Left forelimb (tissue), 1 donor: ENCODE measurements around the gene VASH1.

ENCODE experiments used
- DNase-seq: peaks from one replicate; pipeline ENCODE4 v3.0.0-alpha.2; 2018; ENCODE audit warnings: low spot score

The VASH1 gene

DNA sequence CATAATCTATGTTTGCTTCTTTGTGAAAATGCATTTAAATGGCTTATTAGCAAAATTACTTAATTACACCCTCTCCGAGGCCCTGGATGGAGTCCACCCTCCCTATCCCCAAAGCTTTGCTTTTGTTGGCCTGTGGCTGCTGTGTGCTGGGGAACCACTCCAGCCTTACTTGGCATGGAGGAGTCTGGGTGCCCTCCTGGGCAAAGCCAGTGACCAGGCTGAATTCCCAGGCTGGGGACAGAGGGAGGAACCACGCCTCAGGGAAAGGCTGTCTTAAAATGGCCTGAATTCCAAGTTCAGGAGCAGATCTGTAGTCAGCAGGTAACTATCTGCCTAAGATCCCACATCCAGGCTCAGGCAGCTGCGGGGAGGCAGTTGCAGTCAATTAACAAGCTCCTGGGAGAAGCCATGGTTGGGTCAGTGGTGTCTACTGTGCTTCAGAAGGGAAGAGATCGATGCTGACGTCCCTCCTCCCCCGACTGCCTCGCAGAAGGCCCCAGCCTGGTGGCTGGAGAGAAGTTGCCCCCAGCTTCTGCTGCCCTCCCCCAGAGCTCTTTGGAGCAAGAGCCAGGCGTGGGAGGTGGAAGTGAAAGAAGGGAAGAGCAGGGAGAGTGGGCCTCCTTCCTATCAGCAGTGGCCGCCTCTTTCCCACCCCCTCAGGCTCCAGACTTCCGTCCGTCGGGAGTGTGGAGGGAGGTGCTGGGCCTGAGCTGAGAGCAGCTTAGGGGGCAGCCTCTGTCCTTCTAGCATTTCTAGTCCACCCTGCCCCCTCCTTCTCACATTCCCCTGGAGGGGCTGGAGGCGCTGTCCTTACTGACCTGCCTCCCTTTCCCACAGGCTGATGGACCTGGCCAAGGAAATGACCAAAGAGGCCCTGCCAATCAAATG, 11.3 kb downstream of the VASH1 start:
- peak; percentile 68 for DNase-seq

DNA sequence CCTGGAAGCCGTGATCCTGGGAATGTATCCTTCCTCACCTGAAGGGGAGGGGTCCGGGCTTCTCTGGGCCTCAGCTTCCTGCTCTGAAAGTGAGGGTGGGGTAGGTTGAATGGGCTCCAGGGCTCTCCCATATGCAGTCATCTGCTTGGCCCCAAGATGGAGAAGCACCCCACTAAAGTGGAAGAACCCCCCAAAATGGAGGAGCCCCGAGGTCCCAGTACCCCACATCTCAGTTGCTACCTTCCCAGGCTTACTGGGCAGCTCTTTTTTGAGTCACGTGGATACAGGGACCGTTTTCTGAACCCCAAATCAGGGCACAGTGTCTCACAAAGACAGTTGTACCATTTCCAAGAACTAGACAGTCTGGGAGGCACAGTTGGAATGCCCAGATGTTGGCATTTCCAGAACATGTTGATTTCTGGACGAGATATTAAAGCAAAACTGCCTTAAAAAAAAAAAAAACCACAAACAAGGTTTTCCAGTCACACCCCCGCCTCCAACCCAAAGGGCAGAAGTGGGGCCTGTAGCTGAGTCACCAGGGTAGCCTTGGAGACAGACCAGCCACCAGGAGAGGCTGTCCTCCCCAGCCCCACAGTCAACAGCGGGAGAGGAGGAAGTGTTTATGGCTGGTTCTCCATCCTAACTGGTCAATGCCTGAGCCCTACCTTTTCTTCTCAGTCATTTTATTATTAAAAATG, 12.1 kb downstream of the VASH1 start:
- peak; percentile 53 for DNase-seq

DNA sequence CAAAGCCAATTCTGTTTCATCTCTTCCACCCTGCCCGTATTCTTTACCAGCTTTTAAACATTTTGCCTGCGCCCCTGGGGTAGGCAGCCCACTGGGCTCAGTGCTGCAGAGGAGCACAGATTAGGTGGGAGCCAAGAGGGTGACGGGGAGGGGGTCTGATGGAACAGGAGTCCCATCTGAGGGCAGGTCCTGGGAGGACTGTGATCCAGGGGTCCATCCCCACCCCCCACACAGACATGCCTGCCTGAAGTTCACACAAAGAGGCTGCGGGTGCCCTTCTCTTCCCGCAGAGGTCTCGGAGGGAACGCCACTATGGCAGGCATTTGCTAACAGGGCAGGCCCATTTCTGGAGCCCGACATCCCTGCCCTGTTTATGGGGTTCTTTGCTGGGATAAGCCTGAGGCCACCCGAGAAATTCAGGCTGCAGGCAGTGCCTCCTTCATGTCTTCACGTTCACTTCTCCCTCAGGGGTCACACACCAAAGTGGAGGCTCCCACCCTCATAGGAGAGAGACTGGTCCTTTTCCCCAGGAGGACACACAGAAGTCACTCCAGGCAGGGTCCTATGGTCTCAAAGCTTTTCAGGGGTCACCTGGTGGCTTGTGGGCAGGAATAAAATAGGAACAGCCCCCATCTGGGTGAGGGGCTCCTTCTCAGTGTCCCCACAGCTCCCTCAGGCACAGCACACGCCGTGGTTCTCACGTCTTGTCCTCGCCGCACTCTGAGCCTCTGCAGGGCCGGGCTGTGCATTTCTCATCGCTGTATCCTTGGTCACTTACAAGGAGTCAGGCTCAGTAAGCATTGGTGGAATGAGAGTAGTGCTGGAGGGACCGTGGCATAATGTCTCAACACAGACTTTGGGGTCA, 12.9 kb downstream of the VASH1 start:
- peak; percentile 60 for DNase-seq

DNA sequence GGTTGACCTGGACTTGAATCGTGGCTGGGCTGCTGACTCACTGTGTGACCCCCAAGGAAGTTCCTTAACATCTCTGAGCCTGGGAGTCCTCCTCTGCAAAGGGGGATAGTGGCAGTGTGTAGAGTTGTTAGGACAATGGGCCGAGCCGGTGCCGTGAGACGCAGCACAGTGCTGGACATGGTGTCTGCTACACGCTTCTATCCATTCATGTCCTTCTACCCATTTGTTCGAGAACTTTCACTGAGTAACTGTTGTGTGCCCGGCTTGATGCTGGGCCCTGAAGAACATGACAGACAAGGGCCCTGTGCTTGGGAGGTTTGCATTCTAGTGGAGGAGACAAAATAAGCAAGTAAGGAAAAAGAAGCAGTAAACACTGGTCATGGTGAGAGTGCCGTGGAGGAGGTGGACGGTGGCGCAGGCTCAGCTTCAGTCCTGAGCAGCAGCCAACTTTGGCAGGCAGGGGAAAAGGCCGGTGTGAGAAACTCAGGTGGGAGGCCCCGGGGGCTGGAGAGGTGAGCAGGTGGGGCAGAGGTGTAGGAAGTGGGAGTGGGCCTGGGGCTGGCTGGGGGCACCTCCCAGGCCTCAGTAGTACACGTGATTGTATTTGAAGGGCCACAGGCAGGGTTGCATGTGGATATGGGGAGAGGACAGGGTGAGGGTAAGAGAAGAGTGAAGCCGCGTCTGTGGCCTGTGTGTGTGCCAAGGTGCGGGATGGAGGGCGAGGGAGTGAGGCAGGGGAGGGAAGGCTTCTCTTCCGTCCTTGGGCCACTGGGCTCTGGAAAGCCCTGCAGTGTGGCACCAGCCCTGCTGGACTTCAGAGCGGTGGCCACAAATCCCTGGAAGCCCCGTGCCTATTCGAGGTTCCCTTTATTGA, 13.8 kb downstream of the VASH1 start:
- peak; percentile 45 for DNase-seq

DNA sequence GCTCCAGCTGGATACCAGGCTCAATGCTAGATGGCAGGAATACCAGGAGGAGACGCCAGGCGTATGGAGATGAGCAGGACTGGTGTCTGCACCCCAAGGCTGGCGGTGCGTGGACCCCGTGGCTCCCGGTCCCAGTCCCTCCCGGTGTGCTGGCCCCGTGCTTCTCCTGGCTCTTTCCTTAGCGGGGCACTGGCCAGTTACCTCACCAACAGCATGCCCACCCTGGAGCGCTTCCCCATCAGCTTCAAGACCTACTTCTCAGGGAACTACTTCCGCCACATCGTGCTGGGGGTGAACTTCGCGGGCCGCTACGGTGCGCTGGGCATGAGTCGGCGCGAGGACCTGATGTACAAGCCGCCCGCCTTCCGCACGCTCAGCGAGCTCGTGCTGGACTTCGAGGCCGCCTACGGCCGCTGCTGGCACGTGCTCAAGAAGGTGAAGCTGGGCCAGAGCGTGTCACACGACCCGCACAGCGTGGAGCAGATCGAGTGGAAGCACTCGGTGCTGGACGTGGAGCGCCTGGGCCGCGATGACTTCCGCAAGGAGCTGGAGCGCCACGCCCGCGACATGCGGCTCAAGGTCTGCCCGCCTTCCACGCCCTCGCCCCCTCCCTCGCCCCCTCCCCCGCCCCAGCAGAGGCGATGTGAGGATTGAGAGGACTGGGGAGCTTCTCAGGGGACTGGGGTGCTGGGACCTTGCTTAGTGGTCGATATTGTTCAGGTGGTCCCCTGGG, 14.6 kb downstream of the VASH1 start:
- DNase-seq = peak; percentile 55

DNA sequence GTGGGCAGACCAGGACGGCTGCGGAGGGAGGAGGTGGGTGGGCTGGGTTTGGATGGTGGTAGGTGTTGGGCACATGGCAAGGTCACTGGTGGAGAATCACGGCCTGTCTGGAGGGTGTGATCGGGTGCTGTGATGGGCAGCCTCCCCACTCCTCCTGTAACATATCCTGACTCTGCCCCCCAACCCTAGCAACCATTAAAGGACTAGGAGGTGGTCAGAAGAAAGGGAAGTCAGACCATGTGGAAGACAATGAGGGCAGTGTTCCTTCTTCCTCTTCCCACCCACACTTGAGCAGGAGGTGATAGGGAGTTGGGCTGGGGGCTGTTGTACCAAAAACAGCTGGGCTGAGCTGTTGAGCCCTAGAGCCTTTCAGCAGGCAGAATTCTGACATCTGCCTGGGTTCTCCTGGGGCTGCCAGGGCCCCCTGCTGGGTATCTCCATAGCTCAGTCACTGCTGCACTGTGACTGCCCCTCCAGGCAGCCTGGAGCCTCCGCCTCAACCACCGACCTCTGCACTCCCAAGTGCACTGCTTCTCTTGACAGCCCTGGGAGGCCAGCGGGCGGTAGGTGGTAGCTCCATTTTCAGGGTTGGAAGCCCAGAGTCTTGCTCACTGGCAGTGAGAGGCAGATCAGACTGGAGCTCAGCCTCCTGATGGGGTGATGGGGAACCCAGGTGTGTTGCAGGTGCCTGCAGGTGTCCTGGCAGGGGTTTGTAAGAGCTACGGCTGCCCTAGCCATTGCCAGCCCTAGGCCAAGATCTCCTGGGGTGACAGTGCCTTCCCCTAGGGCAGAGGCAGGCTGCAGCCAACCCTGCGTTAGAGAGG, 15.4 kb downstream of the VASH1 start:
- peak; percentile 60 for DNase-seq

DNA sequence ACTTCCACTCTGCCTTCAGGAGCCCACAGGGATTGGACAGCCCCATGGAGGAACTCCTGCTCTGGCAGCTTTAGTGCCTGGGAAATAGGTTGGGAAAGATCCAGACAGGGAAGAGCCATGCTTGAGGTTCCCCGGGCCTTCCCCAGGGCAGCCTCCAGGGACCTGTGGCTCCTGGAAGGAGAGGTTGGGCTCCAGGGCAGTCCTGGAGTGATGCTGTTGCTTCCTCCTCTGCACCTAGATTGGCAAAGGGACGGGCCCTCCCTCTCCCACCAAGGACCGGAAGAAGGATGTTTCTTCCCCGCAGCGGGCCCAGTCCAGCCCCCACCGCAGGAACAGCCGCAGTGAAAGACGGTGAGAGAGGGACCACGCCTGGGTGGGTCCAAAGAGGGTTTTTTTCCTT, 16.5 kb downstream of the VASH1 start:
- DNase-seq = peak; percentile 38

DNA sequence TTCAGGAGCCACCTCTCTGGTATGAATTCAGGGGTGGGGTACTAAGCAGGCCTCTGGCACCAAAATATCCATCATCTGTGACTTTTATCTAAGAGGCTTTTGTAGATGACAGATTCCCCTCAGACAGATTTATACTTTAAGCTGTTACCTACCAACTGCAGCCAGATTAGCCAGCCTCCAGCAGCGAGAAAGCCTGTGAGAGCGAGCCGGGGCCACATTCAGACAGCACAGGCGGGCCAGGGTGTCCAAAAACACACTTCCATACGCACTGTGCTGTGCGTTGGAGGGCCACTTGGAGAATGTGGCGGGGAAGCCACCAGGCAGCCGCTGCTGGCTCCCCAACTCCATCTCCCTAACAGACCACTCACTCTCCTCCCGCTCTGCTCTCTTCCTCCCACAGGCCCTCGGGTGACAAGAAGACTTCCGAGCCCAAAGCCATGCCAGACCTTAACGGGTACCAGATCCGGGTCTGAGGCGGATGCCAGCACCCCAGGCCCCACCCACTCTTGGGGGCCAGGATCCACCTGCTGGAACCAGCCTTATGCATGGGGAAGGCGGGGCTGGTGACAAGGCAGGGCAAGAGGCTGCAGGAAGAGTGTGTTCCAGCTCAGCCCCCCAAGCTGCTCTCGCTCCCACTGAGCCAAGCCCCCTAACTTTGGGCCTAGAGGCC, 17.4 kb downstream of the VASH1 start:
- peak; percentile 48 for DNase-seq

DNA sequence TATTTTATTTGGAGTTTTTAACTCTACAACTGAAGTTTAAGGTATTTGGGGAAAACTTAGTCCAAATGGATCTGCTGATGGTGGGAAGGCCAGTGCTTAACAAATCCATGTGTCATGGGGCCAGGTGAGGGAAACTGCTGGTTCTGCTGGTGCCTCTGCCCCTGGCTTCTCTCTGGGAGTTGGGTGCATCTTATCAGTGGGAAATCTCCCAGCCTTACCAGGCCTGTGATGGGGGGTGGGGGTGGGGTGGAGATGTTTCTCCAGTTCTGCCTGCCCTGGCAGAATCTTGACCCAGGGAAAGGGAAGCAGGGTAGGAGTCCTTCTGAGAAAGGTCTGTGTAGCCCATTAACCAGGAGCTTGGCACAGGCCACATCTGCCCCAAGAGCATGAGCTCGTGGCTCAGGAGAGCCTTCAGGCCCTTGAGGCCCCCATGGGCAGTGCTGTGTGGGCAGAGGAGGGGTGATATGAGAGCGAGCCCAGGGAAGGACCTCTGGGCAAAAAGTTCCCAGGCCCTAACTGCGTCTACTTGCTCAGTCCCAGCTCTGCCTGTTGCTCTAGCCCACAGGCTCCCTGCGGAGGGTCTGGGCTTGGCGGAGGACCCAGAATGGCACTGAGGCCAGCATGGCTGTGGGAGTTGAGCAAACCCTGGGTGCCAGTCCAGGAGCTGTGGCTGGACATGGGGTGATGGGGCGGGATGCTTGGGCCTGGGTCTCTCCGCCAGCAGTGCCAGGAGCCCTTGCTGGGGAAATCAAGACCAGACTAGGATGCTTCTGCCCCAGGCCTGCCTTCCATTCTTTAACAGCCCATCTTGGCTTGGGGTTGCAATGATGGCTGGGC, 18.2 kb downstream of the VASH1 start:
- peak; percentile 36 for DNase-seq

DNA sequence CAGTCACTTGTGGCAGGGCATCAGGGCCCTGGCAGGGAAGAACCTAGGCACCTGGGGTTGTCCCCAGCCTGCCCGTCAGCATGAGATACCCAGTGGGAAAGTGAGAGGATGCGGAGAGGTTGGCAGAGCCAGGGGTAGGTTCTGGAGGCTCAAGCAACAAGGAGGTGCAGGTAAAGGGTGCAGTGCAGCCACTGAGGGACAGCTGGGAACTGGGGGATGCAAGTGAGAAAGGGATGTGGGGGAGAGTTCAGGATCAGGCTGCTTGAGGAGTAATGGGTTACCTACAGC, 18.7 kb downstream of the VASH1 start:
- DNase-seq = no peak

DNA sequence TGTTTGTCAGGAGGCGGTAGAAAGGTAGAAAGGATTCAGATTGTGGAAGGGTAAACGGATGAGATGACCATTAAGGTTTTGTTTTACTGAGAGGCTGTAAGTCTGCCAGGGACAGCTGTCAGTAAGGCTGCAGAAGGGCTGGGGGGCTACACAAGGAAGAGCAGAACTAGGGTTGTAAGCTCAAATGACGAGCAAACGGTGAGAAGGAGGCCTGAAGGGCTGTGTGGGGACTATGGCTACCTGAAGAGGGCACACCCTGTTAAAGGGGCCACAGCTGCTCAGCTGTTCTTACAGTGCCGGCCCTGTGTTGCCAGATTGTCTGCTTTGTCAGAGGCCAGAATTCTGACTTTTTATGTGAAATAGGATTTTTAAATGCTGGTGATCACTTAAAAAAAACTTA, 19.1 kb downstream of the VASH1 start:
- DNase-seq = no peak

DNA sequence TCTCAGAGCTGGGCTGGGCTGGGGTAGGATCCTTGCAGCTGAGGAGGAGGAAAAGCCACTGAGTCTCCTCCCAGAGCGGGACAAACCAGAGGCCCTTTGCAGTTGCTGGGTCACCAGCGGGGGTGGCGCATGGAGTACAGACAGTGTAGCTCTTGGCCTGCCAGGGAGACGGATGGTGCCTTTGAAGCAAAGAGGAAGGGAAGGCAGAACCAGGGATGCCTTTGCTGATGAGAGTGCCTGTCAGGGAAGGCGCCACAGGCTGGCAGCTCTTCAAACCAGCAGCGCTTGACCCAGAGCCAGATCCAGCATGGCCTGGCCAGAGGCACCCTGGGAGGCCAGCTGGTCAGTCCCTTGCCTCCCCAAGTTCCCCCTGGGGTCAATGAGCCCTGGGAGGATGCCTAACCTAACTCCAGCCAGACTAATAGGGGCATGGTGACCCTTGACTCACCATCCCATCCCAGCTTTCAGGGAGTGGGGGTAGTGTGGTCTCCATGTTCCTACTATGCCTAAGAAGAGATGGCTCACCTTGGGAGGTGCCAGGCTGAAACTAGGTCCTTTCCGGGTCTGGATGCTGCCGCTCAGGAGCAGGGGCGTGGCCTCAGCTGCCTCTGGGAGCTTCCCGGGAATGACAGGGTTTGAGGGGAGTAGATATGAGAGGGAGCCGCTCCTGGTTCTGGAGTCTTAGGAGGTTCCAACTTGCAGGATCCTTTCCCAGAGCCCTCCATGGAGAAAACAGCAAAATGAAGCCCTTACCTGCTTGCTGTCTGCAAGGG, 19.8 kb downstream of the VASH1 start:
- DNase-seq = no peak

DNA sequence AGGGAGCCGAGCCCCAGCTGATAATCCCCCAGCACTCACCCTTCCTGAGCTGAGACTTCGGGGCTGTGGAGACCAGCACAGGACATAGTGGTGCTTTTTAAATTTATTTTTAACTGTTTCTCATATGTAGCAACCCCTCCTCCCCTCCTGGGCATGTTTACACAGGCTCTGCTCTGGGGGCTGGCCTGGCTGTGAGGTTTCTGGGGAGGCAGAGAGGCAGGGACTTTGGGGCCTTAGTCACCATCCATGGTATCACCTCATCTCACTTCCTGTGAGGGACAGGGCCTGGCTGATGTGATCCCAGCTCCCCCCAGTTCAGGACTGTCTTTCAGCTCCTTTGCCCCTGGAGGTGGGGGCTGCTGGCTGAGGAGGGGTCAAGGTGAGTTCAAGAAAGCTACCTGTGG, 20.4 kb downstream of the VASH1 start:
- no peak for DNase-seq

DNA sequence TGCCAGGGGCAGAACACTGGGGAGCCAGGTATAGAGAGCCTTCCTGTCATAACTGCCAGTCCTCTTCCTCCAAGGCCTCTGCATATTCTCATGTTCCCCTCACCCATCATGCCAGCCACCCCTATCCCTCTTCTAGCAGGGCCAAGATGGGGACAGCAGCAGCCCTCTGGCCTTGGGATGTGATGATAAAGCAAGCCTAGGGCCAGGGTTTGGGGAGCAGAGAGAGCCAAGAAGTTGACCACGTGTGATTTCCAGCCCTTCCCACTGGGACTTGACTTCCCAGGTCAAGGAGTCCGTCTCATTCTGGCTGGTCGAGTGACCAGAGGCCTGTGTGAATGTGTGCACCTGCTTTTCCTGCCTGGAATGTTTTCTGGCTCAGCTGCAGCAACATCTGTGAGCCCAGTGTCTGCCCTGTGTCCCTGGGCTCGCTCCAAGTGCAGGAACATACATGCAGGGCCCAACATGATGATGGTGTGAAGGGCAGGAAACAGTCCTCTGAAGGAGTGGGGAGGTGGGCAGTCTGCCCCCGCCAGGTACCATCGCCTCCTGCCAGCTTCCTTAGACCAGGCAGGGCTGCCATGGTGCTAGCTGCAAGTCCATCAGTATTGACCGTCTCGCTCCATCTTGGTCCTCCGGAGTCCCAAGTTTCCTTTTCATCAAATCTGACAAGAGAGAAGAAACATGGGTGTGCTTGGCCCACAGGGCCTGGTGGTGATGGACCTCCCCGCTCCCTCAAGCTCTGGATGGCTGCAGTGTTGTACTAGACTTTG, 21.0 kb downstream of the VASH1 start:
- DNase-seq = no peak

DNA sequence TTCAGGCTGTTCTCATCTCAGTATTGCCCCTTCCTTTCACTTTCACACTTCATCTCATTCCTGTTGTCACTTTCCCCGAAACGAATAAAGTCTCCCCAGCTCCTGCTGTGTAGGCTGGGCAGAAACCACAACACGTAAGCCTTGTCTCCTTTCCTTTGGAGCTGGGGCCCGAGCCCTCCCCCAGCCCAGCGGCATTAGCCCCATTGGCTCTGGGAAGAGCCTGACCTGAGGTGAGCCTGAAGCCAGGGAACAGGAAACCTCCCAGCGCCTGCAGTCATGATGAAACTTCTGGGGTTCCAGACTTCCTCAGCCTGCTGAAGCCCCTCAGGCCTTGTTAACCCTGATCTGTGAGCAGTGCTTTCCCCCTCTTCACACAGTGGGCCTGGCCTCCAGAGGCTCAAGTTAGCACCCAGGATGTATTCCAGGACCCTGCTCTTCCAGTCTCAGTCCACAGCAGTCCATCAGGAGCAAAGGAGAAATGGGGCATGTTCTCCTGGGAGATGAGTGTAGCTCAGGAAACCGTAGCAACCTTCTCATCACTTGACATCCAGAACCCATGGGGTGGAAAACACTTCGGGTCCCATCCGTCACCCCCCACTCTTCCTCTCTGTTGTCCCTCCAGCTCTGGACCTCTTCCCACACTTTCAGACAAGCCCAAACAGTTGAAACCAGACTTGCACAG, 21.8 kb downstream of the VASH1 start:
- no peak for DNase-seq

DNA sequence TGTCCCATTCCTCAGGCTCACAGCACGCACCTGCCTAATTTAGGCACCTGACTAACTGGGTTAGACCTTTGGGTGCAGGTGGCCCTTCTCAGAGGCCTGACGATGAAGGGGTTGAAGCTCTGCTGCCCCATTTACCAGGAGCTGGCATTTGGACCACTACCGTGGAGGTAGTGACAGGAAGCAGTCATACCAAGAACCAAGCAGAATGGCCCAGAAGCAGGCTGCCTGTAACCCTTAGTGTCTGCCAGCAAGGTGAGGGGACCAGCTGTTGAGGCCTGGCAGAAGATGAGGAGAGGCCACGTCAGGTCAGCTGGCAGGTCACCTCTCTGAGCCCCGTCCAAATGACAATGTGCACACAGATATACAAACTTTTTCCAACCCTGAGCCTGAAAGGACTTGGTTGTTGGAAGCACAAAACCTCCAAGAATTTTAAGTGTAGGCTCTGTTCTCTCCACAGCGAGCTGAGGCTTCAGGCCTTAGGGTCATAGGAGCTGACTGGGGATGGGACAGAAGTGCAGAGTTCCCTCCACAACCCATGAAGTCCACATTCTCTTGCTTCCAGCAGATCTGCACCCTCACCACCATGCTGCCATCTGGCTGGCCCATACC, 23.1 kb downstream of the VASH1 start:
- peak; percentile 40 for DNase-seq
